Measurements from ENCODE around the gene ABHD18.

Gene ABHD18

DNA sequence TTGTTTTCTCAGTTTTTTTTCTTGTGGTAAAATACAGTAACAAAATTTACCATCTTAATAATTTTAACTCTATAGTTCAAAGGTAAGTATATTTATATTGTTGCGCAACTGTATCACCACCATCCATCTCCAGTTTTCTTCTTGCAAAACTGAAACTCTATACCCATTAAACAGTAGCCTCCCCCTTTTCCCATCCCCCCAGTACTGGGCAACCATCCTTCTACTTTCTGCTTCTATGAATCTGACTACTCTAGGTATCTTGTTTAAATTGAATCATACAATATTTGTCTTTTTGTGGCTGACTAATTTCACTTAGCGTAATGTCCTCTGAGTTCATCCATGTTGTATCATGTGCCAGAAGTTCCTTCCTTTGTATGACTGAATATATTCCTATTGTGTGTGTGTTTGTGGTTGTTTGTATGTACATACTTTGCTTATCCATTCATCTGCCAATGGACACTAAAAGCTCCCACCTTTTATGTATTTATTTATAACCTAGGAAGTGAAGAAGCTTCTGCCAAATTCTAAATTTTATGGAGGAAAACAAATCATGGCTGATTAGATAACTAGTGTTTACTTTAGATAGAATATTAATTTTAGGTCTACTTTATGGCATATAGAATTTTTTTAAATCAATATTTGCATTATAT is 10.0 kb downstream of the ABHD18 start:
- Histone ChIP-seq H3K9me3 (ENCODE audit: insufficient read depth, low read length, severe bottlenecking) (peaks cover 3% of the 10 kb centered on the region), H3K36me3 (ENCODE audit: insufficient read depth, low read length) (peaks cover 29% of the 10 kb centered on the region), H3K4me3 (ENCODE audit: low read depth in 1 of 2, low read length in 2 of 2) (no peak overlapping the region), H3K4me1 (ENCODE audit: insufficient read depth, low read length) (no peaks in the 10 kb centered on the region), H3K4me2 (ENCODE audit: insufficient read depth, low read length) (no peak overlapping the region), H3K79me2 (ENCODE audit: insufficient read depth, low read length) (peaks cover 45% of the 10 kb centered on the region), H3K27ac (ENCODE audit: low read length) (no peak overlapping the region), H3K27me3 (ENCODE audit: insufficient read depth, low read length, poor library complexity) (no peaks in the 10 kb centered on the region), H2AFZ (ENCODE audit: low read depth, low read length) (no peak overlapping the region), H3K9ac (ENCODE audit: low read depth, low read length) (no peak overlapping the region), H4K20me1 (ENCODE audit: insufficient read depth, low read length) (no peaks in the 10 kb centered on the region)
- DNase-seq (no peak), ATAC-seq (ENCODE audit: insufficient read depth, low read depth) (no peak)
- no peak for TF ChIP-seq EZH2 (IDR thresholded peaks at IDR 0.05; ENCODE audit: borderline replicate concordance, low read depth, low read length, severe bottlenecking)
- no peak for TF ChIP-seq CTCF (IDR thresholded peaks at IDR 0.05; ENCODE audit: borderline replicate concordance, extremely low read depth, low read length, poor library complexity, severe bottlenecking)

GRCh38 chr4:127978930-127979329 is 13.7 kb downstream of the ABHD18 start:
- H3K4me1 ChIP-seq (ENCODE audit: insufficient read depth, low read length): no peaks in the 10 kb centered on the region
- H3K9ac ChIP-seq (ENCODE audit: low read depth, low read length): no peak overlapping the region
- no peak for ATAC-seq (ENCODE audit: insufficient read depth, low read depth)
- H2AFZ ChIP-seq (ENCODE audit: low read depth, low read length): no peak overlapping the region
- H3K4me3 ChIP-seq (ENCODE audit: low read depth in 1 of 2, low read length in 2 of 2): no peak overlapping the region
- no peaks in the 10 kb centered on the region; the same call in 1 of the 2 replicates for H4K20me1 ChIP-seq (ENCODE audit: insufficient read depth, low read length)
- peaks cover 3% of the 10 kb centered on the region for H3K9me3 ChIP-seq (ENCODE audit: insufficient read depth, low read length, severe bottlenecking)
- peaks cover 14% of the 10 kb centered on the region; the same call in 1 of the 2 replicates for H3K36me3 ChIP-seq (ENCODE audit: insufficient read depth, low read length)
- H3K27me3 ChIP-seq (ENCODE audit: insufficient read depth, low read length, poor library complexity): no peaks in the 10 kb centered on the region
- peaks cover 16% of the 10 kb centered on the region for H3K79me2 ChIP-seq (ENCODE audit: insufficient read depth, low read length)
- H3K27ac ChIP-seq (ENCODE audit: low read length): no peak overlapping the region
- DNase-seq: no peak
- TF ChIP-seq CTCF (IDR thresholded peaks at IDR 0.05; ENCODE audit: borderline replicate concordance, extremely low read depth, low read length, poor library complexity, severe bottlenecking): no peak
- no peak for TF ChIP-seq EZH2 (IDR thresholded peaks at IDR 0.05; ENCODE audit: borderline replicate concordance, low read depth, low read length, severe bottlenecking)
- H3K4me2 ChIP-seq (ENCODE audit: insufficient read depth, low read length): no peak overlapping the region

GRCh38 chr4:127982445-127982844 is 17.2 kb downstream of the ABHD18 start:
- DNase-seq: no peak
- no peak overlapping the region for H3K27ac ChIP-seq (ENCODE audit: low read length)
- peaks cover 3% of the 10 kb centered on the region for H3K9me3 ChIP-seq (ENCODE audit: insufficient read depth, low read length, severe bottlenecking)
- H3K79me2 ChIP-seq (ENCODE audit: insufficient read depth, low read length): no peaks in the 10 kb centered on the region
- no peak overlapping the region for H3K4me2 ChIP-seq (ENCODE audit: insufficient read depth, low read length)
- peaks cover 25% of the 10 kb centered on the region for H3K36me3 ChIP-seq (ENCODE audit: insufficient read depth, low read length)
- no peaks in the 10 kb centered on the region; the same call in 1 of the 2 replicates for H4K20me1 ChIP-seq (ENCODE audit: insufficient read depth, low read length)
- H3K9ac ChIP-seq (ENCODE audit: low read depth, low read length): no peak overlapping the region
- no peaks in the 10 kb centered on the region for H3K27me3 ChIP-seq (ENCODE audit: insufficient read depth, low read length, poor library complexity)
- no peak overlapping the region for H2AFZ ChIP-seq (ENCODE audit: low read depth, low read length)
- ATAC-seq (ENCODE audit: insufficient read depth, low read depth): no peak
- TF ChIP-seq CTCF (IDR thresholded peaks at IDR 0.05; ENCODE audit: borderline replicate concordance, extremely low read depth, low read length, poor library complexity, severe bottlenecking): no peak
- H3K4me1 ChIP-seq (ENCODE audit: insufficient read depth, low read length): no peaks in the 10 kb centered on the region
- no peak overlapping the region for H3K4me3 ChIP-seq (ENCODE audit: low read depth in 1 of 2, low read length in 2 of 2)
